ENCODE measurements around the gene CDC42SE2.
A peak's percentile ranks its signal among the peaks of the same experiment; 100 is the strongest.

CDC42SE2 gene

GRCh38 chr5:131279204-131279603, 15.4 kb downstream of the CDC42SE2 start:
- Histone ChIP-seq H3K79me2 (ENCODE audit: insufficient read depth, low read length) (peaks cover 93% of the 10 kb centered on the region), H3K4me2 (ENCODE audit: low read depth, low read length, poor library complexity, severe bottlenecking) (no peak overlapping the region), H3K36me3 (ENCODE audit: insufficient read depth, low read length) (no peaks in the 10 kb centered on the region), H2AFZ (ENCODE audit: low read length) (no peak overlapping the region), H3K9me2 (replicated peaks; ENCODE audit: low read depth, low read length) (no peaks in the 10 kb centered on the region), H3K27me3 (ENCODE audit: insufficient read depth, low read length, poor library complexity, severe bottlenecking) (no peaks in the 10 kb centered on the region), H4K20me1 (ENCODE audit: insufficient read depth, low read length, poor library complexity, severe bottlenecking) (peaks cover 52% of the 10 kb centered on the region), H3K4me1 (ENCODE audit: insufficient read depth, low read length, poor library complexity, severe bottlenecking) (peaks cover 17% of the 10 kb centered on the region), H3K9ac (ENCODE audit: low read depth, low read length, poor library complexity, severe bottlenecking) (no peak overlapping the region), H3K9me3 (ENCODE audit: insufficient read depth, low read depth, low read length) (no peaks in the 10 kb centered on the region), H3K4me3 (ENCODE audit: low read length, poor library complexity, severe bottlenecking) (no peak overlapping the region), H3F3A (ENCODE audit: low read depth) (no peaks in the 10 kb centered on the region)
- no peak for TF ChIP-seq EZH2phosphoT487 (IDR thresholded peaks at IDR 0.05; ENCODE audit: borderline replicate concordance)
- TF ChIP-seq, protein P1, sequence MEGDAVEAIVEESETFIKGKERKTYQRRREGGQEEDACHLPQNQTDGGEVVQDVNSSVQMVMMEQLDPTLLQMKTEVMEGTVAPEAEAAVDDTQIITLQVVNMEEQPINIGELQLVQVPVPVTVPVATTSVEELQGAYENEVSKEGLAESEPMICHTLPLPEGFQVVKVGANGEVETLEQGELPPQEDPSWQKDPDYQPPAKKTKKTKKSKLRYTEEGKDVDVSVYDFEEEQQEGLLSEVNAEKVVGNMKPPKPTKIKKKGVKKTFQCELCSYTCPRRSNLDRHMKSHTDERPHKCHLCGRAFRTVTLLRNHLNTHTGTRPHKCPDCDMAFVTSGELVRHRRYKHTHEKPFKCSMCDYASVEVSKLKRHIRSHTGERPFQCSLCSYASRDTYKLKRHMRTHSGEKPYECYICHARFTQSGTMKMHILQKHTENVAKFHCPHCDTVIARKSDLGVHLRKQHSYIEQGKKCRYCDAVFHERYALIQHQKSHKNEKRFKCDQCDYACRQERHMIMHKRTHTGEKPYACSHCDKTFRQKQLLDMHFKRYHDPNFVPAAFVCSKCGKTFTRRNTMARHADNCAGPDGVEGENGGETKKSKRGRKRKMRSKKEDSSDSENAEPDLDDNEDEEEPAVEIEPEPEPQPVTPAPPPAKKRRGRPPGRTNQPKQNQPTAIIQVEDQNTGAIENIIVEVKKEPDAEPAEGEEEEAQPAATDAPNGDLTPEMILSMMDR (conservative IDR thresholded peaks at IDR 0.05; ENCODE audit: low read length), result no peak

DNA sequence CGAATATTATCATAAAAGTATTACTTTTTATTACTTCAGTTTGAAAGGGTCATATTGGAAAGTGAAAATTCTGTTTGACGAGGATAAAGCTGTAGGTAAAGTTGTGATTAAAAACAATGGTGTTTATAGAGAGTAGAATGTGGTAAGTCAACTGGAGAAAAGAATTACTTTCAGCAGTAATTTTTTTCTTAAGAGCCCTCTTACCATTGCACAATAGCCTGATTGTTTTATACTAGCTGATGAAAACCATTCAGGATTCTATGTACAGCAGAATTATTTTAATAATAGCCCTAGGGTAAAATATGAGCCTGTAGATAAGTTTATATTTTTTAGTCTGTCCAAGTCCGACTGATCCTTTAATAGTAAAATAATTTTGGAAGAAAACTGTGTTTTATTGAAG, 16.6 kb downstream of the CDC42SE2 start:
- Histone ChIP-seq H2AFZ (ENCODE audit: low read length) (no peak overlapping the region), H3K9me3 (ENCODE audit: insufficient read depth, low read depth, low read length) (no peaks in the 10 kb centered on the region), H3K4me1 (ENCODE audit: insufficient read depth, low read length, poor library complexity, severe bottlenecking) (peaks cover 10% of the 10 kb centered on the region), H3K4me3 (ENCODE audit: low read length, poor library complexity, severe bottlenecking) (no peak overlapping the region), H3K27me3 (ENCODE audit: insufficient read depth, low read length, poor library complexity, severe bottlenecking) (no peaks in the 10 kb centered on the region), H3K36me3 (ENCODE audit: insufficient read depth, low read length) (no peaks in the 10 kb centered on the region), H3F3A (ENCODE audit: low read depth) (no peaks in the 10 kb centered on the region), H3K4me2 (ENCODE audit: low read depth, low read length, poor library complexity, severe bottlenecking) (peak overlapping the region; percentile 49), H3K9ac (ENCODE audit: low read depth, low read length, poor library complexity, severe bottlenecking) (no peak overlapping the region), H4K20me1 (ENCODE audit: insufficient read depth, low read length, poor library complexity, severe bottlenecking) (peaks cover 41% of the 10 kb centered on the region), H3K79me2 (ENCODE audit: insufficient read depth, low read length) (peaks cover 93% of the 10 kb centered on the region), H3K9me2 (replicated peaks; ENCODE audit: low read depth, low read length) (no peaks in the 10 kb centered on the region)
- TF ChIP-seq EZH2phosphoT487 (IDR thresholded peaks at IDR 0.05; ENCODE audit: borderline replicate concordance), result no peak
- TF ChIP-seq, protein P1 (conservative IDR thresholded peaks at IDR 0.05; ENCODE audit: low read length), result no peak

DNA sequence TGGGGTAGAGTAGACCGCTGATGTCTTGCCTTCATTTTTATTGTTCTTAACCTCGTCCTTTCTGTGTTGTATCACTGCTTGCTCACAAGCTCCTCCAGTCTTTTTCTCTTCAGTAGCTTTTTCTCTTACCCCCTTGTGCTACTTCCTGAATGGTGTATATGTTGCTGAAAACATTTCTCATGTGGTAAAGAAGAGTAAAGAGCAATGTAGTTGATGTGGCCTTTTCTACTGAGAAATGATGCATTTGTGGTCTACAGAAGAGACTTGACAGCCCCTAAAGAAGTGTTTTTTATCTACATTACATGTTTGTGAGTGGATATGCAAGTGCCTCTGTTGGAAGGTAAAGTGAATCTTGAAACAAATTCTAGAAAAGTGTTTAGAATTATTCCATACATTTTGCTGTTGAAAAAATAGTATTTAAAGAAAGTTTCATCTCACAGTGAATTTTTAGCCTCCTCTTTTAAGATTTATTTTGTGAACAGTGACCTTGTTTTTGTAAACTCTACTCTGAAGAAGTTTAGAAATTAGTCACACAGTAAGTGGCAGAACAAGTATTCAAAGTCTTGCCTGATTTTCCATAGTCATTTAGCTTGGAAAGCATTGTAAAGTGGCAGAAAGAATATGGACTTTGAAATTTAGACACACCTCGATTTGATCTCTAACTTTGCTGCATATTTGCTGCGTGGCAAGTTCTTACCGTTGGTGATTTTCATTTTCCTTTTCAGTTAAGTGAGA, 17.4 kb downstream of the CDC42SE2 start:
- H3K27me3 ChIP-seq (ENCODE audit: insufficient read depth, low read length, poor library complexity, severe bottlenecking), result no peaks in the 10 kb centered on the region
- H3K4me1 ChIP-seq (ENCODE audit: insufficient read depth, low read length, poor library complexity, severe bottlenecking), result peaks cover 10% of the 10 kb centered on the region
- H3K9ac ChIP-seq (ENCODE audit: low read depth, low read length, poor library complexity, severe bottlenecking), result no peak overlapping the region
- peaks cover 93% of the 10 kb centered on the region for H3K79me2 ChIP-seq (ENCODE audit: insufficient read depth, low read length)
- H3K4me3 ChIP-seq (ENCODE audit: low read length, poor library complexity, severe bottlenecking), result no peak overlapping the region
- peak overlapping the region; percentile 49 for H3K4me2 ChIP-seq (ENCODE audit: low read depth, low read length, poor library complexity, severe bottlenecking)
- peaks cover 39% of the 10 kb centered on the region for H4K20me1 ChIP-seq (ENCODE audit: insufficient read depth, low read length, poor library complexity, severe bottlenecking)
- no peaks in the 10 kb centered on the region for H3F3A ChIP-seq (ENCODE audit: low read depth)
- H3K9me3 ChIP-seq (ENCODE audit: insufficient read depth, low read depth, low read length), result no peaks in the 10 kb centered on the region
- no peaks in the 10 kb centered on the region for H3K36me3 ChIP-seq (ENCODE audit: insufficient read depth, low read length)
- TF ChIP-seq, protein P1 (conservative IDR thresholded peaks at IDR 0.05; ENCODE audit: low read length), result no peak
- TF ChIP-seq EZH2phosphoT487 (IDR thresholded peaks at IDR 0.05; ENCODE audit: borderline replicate concordance), result no peak
- no peak overlapping the region for H2AFZ ChIP-seq (ENCODE audit: low read length)
- no peaks in the 10 kb centered on the region for H3K9me2 ChIP-seq (replicated peaks; ENCODE audit: low read depth, low read length)

Data from Loucy (cell line).